MG63 (cell line): ENCODE results near the gene SLCO1B1. TPM values are rescaled to one million over a fixed set of nuclear protein-coding genes. Genes with fewer than 3 reads are reported as not detected.
"Not testable (repeated sequence)": the region's sequence is repeated elsewhere in the genome, so short reads cannot be mapped to it uniquely, and the experiment has no call there.

ENCODE experiments used
- DNase-seq: peaks from one replicate; pipeline ENCODE4 v3.0.0-alpha.2; 2020
- H3K27me3 ChIP-seq: fragments of 250-450 bp; sonication (Bioruptor Pico); 2 replicates; pipeline ENCODE4 v1.5.1; 2020; ENCODE audit warnings: mild to moderate bottlenecking, moderate library complexity
- H3K36me3 ChIP-seq: fragments of 250-450 bp; sonication (Bioruptor Pico); 2 replicates; pipeline ENCODE4 v1.5.1; 2020; ENCODE audit warnings: mild to moderate bottlenecking, moderate library complexity
- H3K4me3 ChIP-seq: fragments of 250-450 bp; sonication (Bioruptor Pico); 2 replicates; pipeline ENCODE4 v1.5.1; 2020; ENCODE audit warnings: mild to moderate bottlenecking, moderate library complexity
- H3K9me3 ChIP-seq: fragments of 250-450 bp; sonication (Bioruptor Pico); 2 replicates; pipeline ENCODE4 v1.5.1; 2020; ENCODE audit warnings: mild to moderate bottlenecking, moderate library complexity
- total RNA-seq: library from RNA; depleted of rRNA; stranded (reverse); fragments of >200 nt; shearing (Covaris generic); gene quantifications from 2 replicates; pipeline ENCODE4 v1.2.3, GENCODE V29; 2014; ENCODE audit warnings: low replicate concordance; rRNA removed

The SLCO1B1 gene
- total RNA-seq, result not detected in 2 replicates

- Histone ChIP-seq H3K4me3 (no peak within 1 kb of the TSS), H3K27me3 (no peaks in the 10 kb centered on the region), H3K9me3 (peaks cover 7% of the 10 kb centered on the region; the same call in 1 of the 2 replicates), H3K36me3 (no peaks in the 10 kb centered on the region; the same call in 1 of the 2 replicates)
- DNase-seq, result no peak
Observed at GRCh38 chr12:21130998-21131397, at the start of gene SLCO1B1. Gene SLCO1B1 (plus strand): TSS chr12:21131194. CDS start chr12:21141575, 10,381 bp downstream.

- not testable (repeated sequence) for DNase-seq, H3K9me3 ChIP-seq, H3K4me3 ChIP-seq, H3K36me3 ChIP-seq, H3K27me3 ChIP-seq
Observed at GRCh38 chr12:21084753-21085152, 46.2 kb upstream of the SLCO1B1 start.

- no peak overlapping the region for H3K4me3 ChIP-seq
- DNase-seq, result no peak
- no peaks in the 10 kb centered on the region for H3K36me3 ChIP-seq
- H3K9me3 ChIP-seq, result no peaks in the 10 kb centered on the region
- no peaks in the 10 kb centered on the region for H3K27me3 ChIP-seq
Observed at GRCh38 chr12:21111732-21112131, 19.3 kb upstream of the SLCO1B1 start.

- H3K36me3 ChIP-seq, result no peaks in the 10 kb centered on the region
- H3K9me3 ChIP-seq, result no peaks in the 10 kb centered on the region
Observed at GRCh38 chr12:21113266-21113665, 17.7 kb upstream of the SLCO1B1 start.

GRCh38 chr12:21117995-21118394 lies 13.0 kb upstream of the SLCO1B1 start:
- DNase-seq, result no peak
- Histone ChIP-seq H3K9me3 (no peaks in the 10 kb centered on the region; the same call in 1 of the 2 replicates), H3K36me3 (no peaks in the 10 kb centered on the region), H3K4me3 (no peak overlapping the region), H3K27me3 (no peaks in the 10 kb centered on the region)

More at GRCh38 chr12:21113266-21113665, 17.7 kb upstream of the SLCO1B1 start:
- Histone ChIP-seq H3K27me3 (no peaks in the 10 kb centered on the region), H3K4me3 (no peak overlapping the region)
- DNase-seq, result no peak

GRCh38 chr12:21118760-21119159 lies 12.2 kb upstream of the SLCO1B1 start:
- no peak overlapping the region for H3K4me3 ChIP-seq
- no peaks in the 10 kb centered on the region for H3K27me3 ChIP-seq
- no peaks in the 10 kb centered on the region for H3K36me3 ChIP-seq

GRCh38 chr12:21129351-21129750 lies 1.6 kb upstream of the SLCO1B1 start:
- H3K9me3 ChIP-seq, result peaks cover 5% of the 10 kb centered on the region; the same call in 1 of the 2 replicates
- DNase-seq, result no peak
- H3K36me3 ChIP-seq, result no peaks in the 10 kb centered on the region; the same call in 1 of the 2 replicates
- H3K4me3 ChIP-seq, result no peak overlapping the region
- H3K27me3 ChIP-seq, result no peaks in the 10 kb centered on the region

More at GRCh38 chr12:21118760-21119159, 12.2 kb upstream of the SLCO1B1 start:
- no peaks in the 10 kb centered on the region; the same call in 1 of the 2 replicates for H3K9me3 ChIP-seq
- DNase-seq, result no peak

- Histone ChIP-seq H3K36me3 (no peaks in the 10 kb centered on the region; the same call in 1 of the 2 replicates), H3K27me3 (no peaks in the 10 kb centered on the region), H3K9me3 (peaks cover 5% of the 10 kb centered on the region; the same call in 1 of the 2 replicates), H3K4me3 (no peak overlapping the region)
- DNase-seq, result peak; percentile 43
Observed at GRCh38 chr12:21129906-21130305, 1.1 kb upstream of the SLCO1B1 start.

GRCh38 chr12:21137318-21137999 lies 6.5 kb downstream of the SLCO1B1 start:
- H3K4me3 ChIP-seq, H3K27me3 ChIP-seq, H3K9me3 ChIP-seq, DNase-seq, H3K36me3 ChIP-seq: not testable (repeated sequence)

- 0 out of 2 replicates have a peak, but pooled peaks cover 2% of the 10 kb centered on the region for H3K9me3 ChIP-seq
- no peaks in the 10 kb centered on the region for H3K27me3 ChIP-seq
- no peak for DNase-seq
- H3K36me3 ChIP-seq, result no peaks in the 10 kb centered on the region
- H3K4me3 ChIP-seq, result no peak overlapping the region
Observed at GRCh38 chr12:21138016-21138415, 7.0 kb downstream of the SLCO1B1 start.

- Histone ChIP-seq H3K36me3 (no peaks in the 10 kb centered on the region), H3K27me3 (no peaks in the 10 kb centered on the region), H3K4me3 (no peak overlapping the region), H3K9me3 (peaks cover 3% of the 10 kb centered on the region; the same call in 1 of the 2 replicates)
- DNase-seq, result no peak
Observed at GRCh38 chr12:21144309-21144708, 13.3 kb downstream of the SLCO1B1 start.

GRCh38 chr12:21149861-21150260 lies 18.9 kb downstream of the SLCO1B1 start:
- H3K9me3 ChIP-seq, H3K36me3 ChIP-seq, H3K4me3 ChIP-seq, DNase-seq, H3K27me3 ChIP-seq: not testable (repeated sequence)

- no peak overlapping the region for H3K4me3 ChIP-seq
- H3K36me3 ChIP-seq, result no peaks in the 10 kb centered on the region
- H3K27me3 ChIP-seq, result no peaks in the 10 kb centered on the region
- DNase-seq, result no peak
- no peaks in the 10 kb centered on the region for H3K9me3 ChIP-seq
Observed at GRCh38 chr12:21151184-21151583, 20.2 kb downstream of the SLCO1B1 start.

- H3K4me3 ChIP-seq, result no peak overlapping the region
- H3K9me3 ChIP-seq, result no peaks in the 10 kb centered on the region
- no peaks in the 10 kb centered on the region for H3K27me3 ChIP-seq
- no peak for DNase-seq
- H3K36me3 ChIP-seq, result no peaks in the 10 kb centered on the region
Observed at GRCh38 chr12:21155522-21156351, 24.7 kb downstream of the SLCO1B1 start.

- Histone ChIP-seq H3K9me3 (no peaks in the 10 kb centered on the region), H3K4me3 (no peak overlapping the region), H3K36me3 (no peaks in the 10 kb centered on the region), H3K27me3 (no peaks in the 10 kb centered on the region)
- no peak for DNase-seq
Observed at GRCh38 chr12:21165048-21165447, 34.1 kb downstream of the SLCO1B1 start.

- H3K4me3 ChIP-seq, result no peak overlapping the region
- H3K36me3 ChIP-seq, result no peaks in the 10 kb centered on the region
- DNase-seq, result peak; percentile 15
- H3K27me3 ChIP-seq, result no peaks in the 10 kb centered on the region
- no peaks in the 10 kb centered on the region for H3K9me3 ChIP-seq
Observed at GRCh38 chr12:21169878-21170472, 39.0 kb downstream of the SLCO1B1 start.

- H3K27me3 ChIP-seq, result no peaks in the 10 kb centered on the region
- no peaks in the 10 kb centered on the region for H3K9me3 ChIP-seq
- no peak for DNase-seq
Observed at GRCh38 chr12:21172079-21172478, 41.1 kb downstream of the SLCO1B1 start.

More at GRCh38 chr12:21172079-21172478, 41.1 kb downstream of the SLCO1B1 start:
- Histone ChIP-seq H3K4me3 (no peak overlapping the region), H3K36me3 (no peaks in the 10 kb centered on the region)
